ENCODE data around the gene RLN3.

DNA sequence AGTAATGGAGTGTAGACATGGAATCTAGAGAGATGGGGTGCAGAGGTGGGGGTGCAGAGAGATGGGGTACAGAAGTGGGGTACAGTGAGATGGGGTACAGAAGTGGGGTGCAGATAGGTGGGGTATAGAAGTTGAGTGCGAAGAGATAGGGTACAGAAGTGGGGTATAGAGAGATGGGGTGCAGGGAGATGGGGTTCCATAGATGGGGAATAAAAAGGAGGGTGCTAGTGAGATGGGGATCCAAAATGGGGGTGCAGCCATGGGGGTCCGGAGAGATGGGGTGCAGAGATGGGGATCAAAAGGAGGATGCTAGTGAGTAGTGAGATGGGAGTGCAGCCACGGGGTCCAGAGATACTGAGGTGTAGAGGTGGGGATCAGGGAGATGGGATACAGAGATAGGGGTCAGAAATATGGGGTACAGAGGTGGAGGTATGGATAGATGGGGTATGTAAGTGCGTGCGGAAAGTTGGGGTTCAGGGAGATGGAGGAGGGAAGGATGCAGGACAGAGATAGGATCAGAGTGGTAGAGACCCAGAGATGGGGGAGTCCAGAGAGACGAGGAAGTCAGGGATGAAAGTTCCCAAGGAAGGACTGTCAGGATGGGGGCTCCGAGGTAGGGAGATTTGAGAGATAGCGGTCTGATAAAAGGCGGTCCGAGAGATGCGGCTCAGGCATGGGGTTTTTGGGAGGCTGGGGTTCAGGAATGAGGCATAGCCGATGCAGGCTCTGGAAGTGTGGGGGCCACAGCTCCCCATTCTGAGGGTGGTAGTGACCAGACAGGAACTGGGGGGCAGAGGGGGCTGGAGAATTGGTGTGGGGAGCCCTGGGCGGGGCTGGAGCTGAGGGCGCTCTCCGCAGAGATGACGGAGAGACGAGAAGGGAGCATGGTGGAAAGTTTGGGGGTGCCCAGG lies 30.5 kb downstream of the RLN3 start:
- no peak for TF ChIP-seq POLR2A (IDR thresholded peaks at IDR 0.05; ENCODE audit: low read length)
- TF ChIP-seq GATA1 (IDR thresholded peaks at IDR 0.05; ENCODE audit: low read depth, low read length) = no peak

Measured in erythroblast (primary cell).